Thymus (tissue), 11 donors: ENCODE data around the gene GPR158. TPM values are rescaled to one million over a fixed set of nuclear protein-coding genes. Genes with fewer than 3 reads are reported as not detected.

ENCODE experiments used
- DNase-seq, 9 donors: peaks; one replicate each; pipeline ENCODE4 v3.0.0-alpha.2; 2013; ENCODE audit warnings: low spot score in 9 of 9, low read depth in 6 of 9, missing footprints in 1 of 9
- H3K27ac ChIP-seq, 2 donors: one replicate each; pipeline ENCODE4 v1.5.1; 2013; ENCODE audit warnings: control low read depth in 1 of 2, low read depth in 1 of 2, low read length in 1 of 2, mild to moderate bottlenecking in 1 of 2, moderate library complexity in 1 of 2
- H3K27me3 ChIP-seq, 2 donors: one replicate each; pipeline ENCODE4 v1.5.1; 2013; ENCODE audit warnings: low read length in 1 of 2; ENCODE audit not compliant: control insufficient read depth in 2 of 2, insufficient read depth in 1 of 2
- H3K36me3 ChIP-seq, 2 donors: one replicate each; pipeline ENCODE4 v1.5.1; 2013; ENCODE audit warnings: low read length in 1 of 2, mild to moderate bottlenecking in 1 of 2, moderate library complexity in 1 of 2; ENCODE audit not compliant: control insufficient read depth in 2 of 2, insufficient read depth in 2 of 2
- H3K4me1 ChIP-seq, 2 donors: one replicate each; pipeline ENCODE4 v1.5.1; 2013; ENCODE audit warnings: low read length in 2 of 2; ENCODE audit not compliant: control insufficient read depth in 2 of 2, insufficient read depth in 2 of 2
- H3K4me3 ChIP-seq, 2 donors: one replicate each; pipeline ENCODE4 v1.5.1; 2013; ENCODE audit warnings: low read length in 2 of 2, control low read depth in 1 of 2, mild to moderate bottlenecking in 1 of 2
- H3K9me3 ChIP-seq, 2 donors: one replicate each; pipeline ENCODE4 v1.5.1; 2013; ENCODE audit warnings: low read length in 1 of 2, mild to moderate bottlenecking in 1 of 2; ENCODE audit not compliant: control insufficient read depth in 2 of 2, insufficient read depth in 1 of 2
- WGBS: extraction: QIAGEN DNeasy Blood & Tissue Kit; methylation state at CpG from one replicate; pipeline ENCODE4 v1.1.7; 2013; 5-methylcytosine and 5-hydroxymethylcytosine counted together
- polyA plus RNA-seq: library from polyadenylated mRNA; stranded (reverse); fragments of 200-250 nt; gene quantifications from one replicate; pipeline ENCODE4 v1.2.3, GENCODE V29; 2013
- total RNA-seq: library from RNA; stranded (reverse); fragments of 120-200 nt; gene quantifications from one replicate; pipeline ENCODE4 v1.2.4, GENCODE V29; 2013
- donor health status: healthy.

Gene GPR158
- total and polyA plus RNA-seq, 2 donors = under 0.01 to 0.02 TPM

- H3K36me3 ChIP-seq = no peaks in the 10 kb centered on the region
- no peaks in the 10 kb centered on the region for H3K4me1 ChIP-seq
- 32% methylated on average over 7 of the region's 7 CpGs for whole genome bisulfite sequencing
- H3K4me3 ChIP-seq = no peak overlapping the region
- no peaks in the 10 kb centered on the region for H3K9me3 ChIP-seq
- no peak overlapping the region for H3K27ac ChIP-seq
- DNase-seq = peak in 2 of 9 donors; percentile 2 to 9
- no peaks in the 10 kb centered on the region for H3K27me3 ChIP-seq
These were observed 52.2 kb downstream of the GPR158 start for GRCh38 chr10:25226775-25227682.

GRCh38 chr10:25231751-25232150, 57.0 kb downstream of the GPR158 start:
- DNase-seq = no peak

GRCh38 chr10:25232204-25232603, 57.4 kb downstream of the GPR158 start:
- 70% methylated on average over 2 of the region's 2 CpGs for WGBS
- Histone ChIP-seq H3K27ac (no peak overlapping the region), H3K4me1 (no peaks in the 10 kb centered on the region)

More at GRCh38 chr10:25231751-25232150, 57.0 kb downstream of the GPR158 start:
- Histone ChIP-seq H3K9me3 (no peaks in the 10 kb centered on the region), H3K4me3 (no peak overlapping the region), H3K27ac (no peak overlapping the region), H3K36me3 (no peaks in the 10 kb centered on the region), H3K4me1 (no peaks in the 10 kb centered on the region), H3K27me3 (no peaks in the 10 kb centered on the region)
- 86% methylated on average over 2 of the region's 2 CpGs for WGBS

GRCh38 chr10:25245165-25245564, 70.4 kb downstream of the GPR158 start:
- no peak for DNase-seq
- 86% methylated on average over 1 of the region's 1 CpG for WGBS
- no peaks in the 10 kb centered on the region for H3K4me1 ChIP-seq
- H3K4me3 ChIP-seq = no peak overlapping the region
- H3K27ac ChIP-seq = no peak overlapping the region
- H3K9me3 ChIP-seq = no peaks in the 10 kb centered on the region
- no peaks in the 10 kb centered on the region for H3K27me3 ChIP-seq
- H3K36me3 ChIP-seq = no peaks in the 10 kb centered on the region

More at GRCh38 chr10:25232204-25232603, 57.4 kb downstream of the GPR158 start:
- no peaks in the 10 kb centered on the region for H3K27me3 ChIP-seq
- H3K4me3 ChIP-seq = no peak overlapping the region
- no peak for DNase-seq
- H3K36me3 ChIP-seq = no peaks in the 10 kb centered on the region
- no peaks in the 10 kb centered on the region for H3K9me3 ChIP-seq

GRCh38 chr10:25257646-25258045, 82.8 kb downstream of the GPR158 start:
- WGBS = 92% methylated on average over 5 of the region's 5 CpGs
- no peak overlapping the region for H3K4me3 ChIP-seq
- no peak for DNase-seq

GRCh38 chr10:25261110-25261509, 86.3 kb downstream of the GPR158 start:
- Histone ChIP-seq H3K4me1 (no peaks in the 10 kb centered on the region), H3K27ac (no peak overlapping the region), H3K27me3 (no peaks in the 10 kb centered on the region), H3K4me3 (no peak overlapping the region), H3K36me3 (no peaks in the 10 kb centered on the region), H3K9me3 (no peaks in the 10 kb centered on the region)
- 61% methylated on average over 2 of the region's 2 CpGs for WGBS
- DNase-seq = no peak

More at GRCh38 chr10:25257646-25258045, 82.8 kb downstream of the GPR158 start:
- no peaks in the 10 kb centered on the region for H3K4me1 ChIP-seq
- H3K27ac ChIP-seq = no peak overlapping the region
- no peaks in the 10 kb centered on the region for H3K27me3 ChIP-seq
- H3K9me3 ChIP-seq = no peaks in the 10 kb centered on the region
- H3K36me3 ChIP-seq = no peaks in the 10 kb centered on the region

GRCh38 chr10:25261558-25261957, 86.8 kb downstream of the GPR158 start:
- H3K9me3 ChIP-seq = no peaks in the 10 kb centered on the region
- H3K36me3 ChIP-seq = no peaks in the 10 kb centered on the region
- H3K27ac ChIP-seq = no peak overlapping the region
- 89% methylated on average over 5 of the region's 5 CpGs for WGBS
- no peaks in the 10 kb centered on the region for H3K4me1 ChIP-seq
- no peaks in the 10 kb centered on the region for H3K27me3 ChIP-seq
- no peak for DNase-seq
- H3K4me3 ChIP-seq = no peak overlapping the region

GRCh38 chr10:25263931-25264330, 89.1 kb downstream of the GPR158 start:
- no peaks in the 10 kb centered on the region for H3K36me3 ChIP-seq
- H3K9me3 ChIP-seq = no peaks in the 10 kb centered on the region
- DNase-seq = no peak
- no peak overlapping the region for H3K27ac ChIP-seq
- 45% methylated on average over 1 of the region's 1 CpG for WGBS
- H3K4me3 ChIP-seq = no peak overlapping the region
- H3K4me1 ChIP-seq = no peaks in the 10 kb centered on the region
- no peaks in the 10 kb centered on the region for H3K27me3 ChIP-seq

- no peak overlapping the region for H3K27ac ChIP-seq
- DNase-seq = no peak
- H3K27me3 ChIP-seq = no peaks in the 10 kb centered on the region
- H3K4me3 ChIP-seq = no peak overlapping the region
- H3K4me1 ChIP-seq = no peaks in the 10 kb centered on the region
- H3K9me3 ChIP-seq = peaks cover 0 to 4% of the 10 kb centered on the region in 2 donors
- WGBS = 99% methylated on average over 1 of the region's 1 CpG
- H3K36me3 ChIP-seq = no peaks in the 10 kb centered on the region
These were observed 103.4 kb downstream of the GPR158 start for GRCh38 chr10:25278180-25278579.
